MM.1S (cell line): Measurements from ENCODE around the gene GABRG3.

Experiments
- DNase-seq: peaks from one replicate; pipeline ENCODE4 v3.0.0-alpha.2; 2015
- H2AFZ ChIP-seq: fragments of 300-600 bp; sonication (generic); 2 replicates; pipeline ENCODE4 v1.6.0; 2016; ENCODE audit warnings: antibody characterized with exemption, low read length
- H3F3A ChIP-seq: fragments of 300-600 bp; sonication (generic); 2 replicates; pipeline ENCODE4 v1.6.1; 2016; ENCODE audit warnings: mild to moderate bottlenecking, antibody characterized with exemption, low read length, moderate library complexity, mixed read lengths; ENCODE audit not compliant: insufficient read depth
- H3K27ac ChIP-seq: fragments of 300-600 bp; sonication (generic); 2 replicates; pipeline ENCODE4 v1.5.1; 2016; ENCODE audit warnings: mild to moderate bottlenecking, low read length
- H3K27me3 ChIP-seq: fragments of 300-600 bp; sonication (generic); replicated peaks from 2 replicates; pipeline ENCODE4 v1.6.0; 2016; ENCODE audit warnings: low read length; ENCODE audit not compliant: insufficient read depth
- H3K36me3 ChIP-seq: fragments of 300-600 bp; sonication (generic); replicated peaks from 2 replicates; pipeline ENCODE4 v1.6.1; 2016; ENCODE audit warnings: mild to moderate bottlenecking, low read length, mixed read lengths; ENCODE audit not compliant: insufficient read depth
- H3K4me1 ChIP-seq: fragments of 300-600 bp; sonication (generic); 2 replicates; pipeline ENCODE4 v1.6.1; 2016; ENCODE audit warnings: low read length, mixed read lengths
- H3K4me2 ChIP-seq: fragments of 300-600 bp; sonication (generic); 2 replicates; pipeline ENCODE4 v1.6.0; 2016; ENCODE audit warnings: low read depth, low read length
- H3K4me3 ChIP-seq: fragments of 300-600 bp; sonication (generic); 2 replicates; pipeline ENCODE4 v1.5.1; 2016; ENCODE audit warnings: low read length, mixed read lengths
- H3K79me2 ChIP-seq: fragments of 300-600 bp; sonication (generic); 2 replicates; pipeline ENCODE4 v1.6.1; 2016; ENCODE audit warnings: mixed run types, low read length, mixed read lengths
- H3K9ac ChIP-seq: fragments of 300-600 bp; sonication (generic); 2 replicates; pipeline ENCODE4 v1.6.1; 2016; ENCODE audit warnings: low read length, mixed read lengths
- H3K9me2 ChIP-seq: fragments of 300-600 bp; sonication (generic); replicated peaks from 2 replicates; pipeline ENCODE4 v1.6.1; 2016; ENCODE audit warnings: mild to moderate bottlenecking, low read length, mixed read lengths; ENCODE audit not compliant: insufficient read depth
- H3K9me3 ChIP-seq: fragments of 300-600 bp; sonication (generic); replicated peaks from 2 replicates; pipeline ENCODE4 v1.6.1; 2016; ENCODE audit warnings: mild to moderate bottlenecking, low read length, mixed read lengths; ENCODE audit not compliant: insufficient read depth
- H4K20me1 ChIP-seq: fragments of 300-600 bp; sonication (generic); 2 replicates; pipeline ENCODE4 v1.6.1; 2016; ENCODE audit warnings: mild to moderate bottlenecking, low read length, moderate library complexity, mixed read lengths; ENCODE audit not compliant: insufficient read depth
- CTCF ChIP-seq: fragments of 300-600 bp; sonication (generic); IDR thresholded peaks from 2 replicates; pipeline ENCODE4 v1.5.1; 2016; ENCODE audit warnings: antibody characterized with exemption, low read length, mixed read lengths
- EZH2 ChIP-seq: fragments of 300-600 bp; sonication (generic); optimal IDR thresholded peaks from 2 replicates; pipeline ENCODE3; 2017; ENCODE audit warnings: low read depth, mild to moderate bottlenecking, antibody characterized with exemption, low read length, mixed read lengths
- EZH2phosphoT487 ChIP-seq: fragments of 300-600 bp; sonication (generic); IDR thresholded peaks from 2 replicates; pipeline ENCODE4 v1.6.1; 2018; ENCODE audit warnings: antibody characterized with exemption, low read length

The GABRG3 gene

DNA sequence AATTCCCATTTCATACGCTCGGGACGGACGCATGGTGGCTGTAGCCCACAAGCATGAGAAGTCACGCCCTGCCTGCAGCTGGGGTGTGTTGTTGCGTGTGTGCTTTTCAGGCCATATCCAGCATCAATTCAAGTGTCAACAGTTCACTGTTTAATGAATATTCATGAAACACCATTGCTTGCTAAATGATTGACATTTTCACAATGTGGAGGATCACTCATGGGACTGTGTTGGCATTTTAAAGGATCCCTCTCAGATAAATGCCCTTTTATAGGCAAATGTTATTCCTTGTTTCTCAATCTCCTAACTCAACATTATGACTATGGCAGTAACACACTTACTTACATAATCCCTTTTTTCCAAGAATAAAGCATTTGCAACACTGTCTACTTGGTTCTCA is 511.3 kb downstream of the GABRG3 start:
- no peaks in the 10 kb centered on the region for H3K9me3 ChIP-seq

GRCh38 chr15:27483124-27483523 is 512.1 kb downstream of the GABRG3 start:
- Histone ChIP-seq H3K4me1 (no peaks in the 10 kb centered on the region), H3K9me2 (no peaks in the 10 kb centered on the region), H3K4me3 (no peak overlapping the region), H3K9me3 (no peaks in the 10 kb centered on the region), H3K4me2 (no peak overlapping the region), H3F3A (no peaks in the 10 kb centered on the region), H3K27ac (no peak overlapping the region), H3K27me3 (no peaks in the 10 kb centered on the region), H3K9ac (no peak overlapping the region), H4K20me1 (no peaks in the 10 kb centered on the region), H2AFZ (no peak overlapping the region), H3K36me3 (no peaks in the 10 kb centered on the region), H3K79me2 (no peaks in the 10 kb centered on the region)
- TF ChIP-seq CTCF (no peak), EZH2 (no peak), EZH2phosphoT487 (no peak)
- DNase-seq = no peak

More for the DNA sequence above, 511.3 kb downstream of the GABRG3 start:
- no peak overlapping the region for H3K4me2 ChIP-seq
- no peaks in the 10 kb centered on the region for H3F3A ChIP-seq
- no peaks in the 10 kb centered on the region for H3K79me2 ChIP-seq
- H3K27ac ChIP-seq = no peak overlapping the region
- TF ChIP-seq EZH2phosphoT487 (no peak), CTCF (no peak), EZH2 (no peak)
- no peak overlapping the region for H2AFZ ChIP-seq
- H3K9ac ChIP-seq = no peak overlapping the region
- no peak for DNase-seq
- no peaks in the 10 kb centered on the region for H3K36me3 ChIP-seq
- H3K4me1 ChIP-seq = no peaks in the 10 kb centered on the region
- no peak overlapping the region for H3K4me3 ChIP-seq
- H4K20me1 ChIP-seq = no peaks in the 10 kb centered on the region
- no peaks in the 10 kb centered on the region for H3K27me3 ChIP-seq
- no peaks in the 10 kb centered on the region for H3K9me2 ChIP-seq

- Histone ChIP-seq H3K9me2 (no peaks in the 10 kb centered on the region), H2AFZ (no peak overlapping the region), H3F3A (no peaks in the 10 kb centered on the region), H3K9ac (no peak overlapping the region), H3K9me3 (no peaks in the 10 kb centered on the region), H3K4me2 (no peak overlapping the region), H3K27me3 (no peaks in the 10 kb centered on the region), H3K4me1 (no peaks in the 10 kb centered on the region), H3K79me2 (no peaks in the 10 kb centered on the region), H3K27ac (no peak overlapping the region), H3K36me3 (no peaks in the 10 kb centered on the region), H3K4me3 (no peak overlapping the region), H4K20me1 (no peaks in the 10 kb centered on the region)
- no peak for DNase-seq
- TF ChIP-seq CTCF (no peak), EZH2 (no peak), EZH2phosphoT487 (no peak)
Measured at GRCh38 chr15:27485265-27485664, 514.3 kb downstream of the GABRG3 start.
